ENCODE results near the gene STK11. TPM values are rescaled to one million over a fixed set of nuclear protein-coding genes. Genes with fewer than 3 reads are reported as not detected.

Gene STK11
- total and polyA plus RNA-seq, 2 of the 4 experiments (the other 2 are of a cell fraction), result 39.3 to 42.8 TPM

- BruUV-seq (replicated peaks), result no TSS peak
- Histone ChIP-seq H2BK5ac (ENCODE audit: low read depth, low read length, poor library complexity, severe bottlenecking) (peak within 1 kb of the TSS; percentile 89), H3K4me1 (ENCODE audit: control insufficient read depth, insufficient read depth, low read length) (peaks cover 41% of the 10 kb centered on the region), H3K4me2 (ENCODE audit: low read depth, low read length) (peak within 1 kb of the TSS; percentile 86), H3K79me1 (ENCODE audit: low read depth in 1 of 2, low read length in 2 of 2) (peaks cover 15 to 69% of the 10 kb centered on the region in 2 experiments; a peak in 3 of 4 replicates), H3K4ac (ENCODE audit: low read depth, low read length) (peak within 1 kb of the TSS; percentile 99), H4K20me1 (ENCODE audit: insufficient read depth, low read length) (peaks cover 60% of the 10 kb centered on the region), H3K9me1 (ENCODE audit: insufficient read depth, low read length) (peaks cover 8% of the 10 kb centered on the region), H3K36me3 (ENCODE audit: control insufficient read depth, insufficient read depth, low read length) (peaks cover 33% of the 10 kb centered on the region), H3K4me3 (ENCODE audit: insufficient read depth, low read depth, low read length) (peak within 1 kb of the TSS; percentile 68), H3K27me3 (ENCODE audit: control insufficient read depth, insufficient read depth, low read length) (no peaks in the 10 kb centered on the region), H4K91ac (ENCODE audit: insufficient read depth, low read depth, low read length) (peak within 1 kb of the TSS; percentile 98), H4K8ac (ENCODE audit: low read depth in 2 of 2, low read length in 2 of 2) (peak within 1 kb of the TSS; percentile 52 to 97), H3K9me3 (ENCODE audit: control insufficient read depth, insufficient read depth, low read length) (no peaks in the 10 kb centered on the region), H2BK120ac (ENCODE audit: low read depth, low read length) (peak within 1 kb of the TSS; percentile 32; the same call in 1 of the 2 replicates), H4K5ac (ENCODE audit: low read depth, low read length) (peak within 1 kb of the TSS; percentile 50), H2AK9ac (replicated peaks; ENCODE audit: low read depth, low read length, poor library complexity) (peak within 1 kb of the TSS; percentile 94), H2AFZ (replicated peaks; ENCODE audit: low read length, poor library complexity) (peak within 1 kb of the TSS; percentile 80), H3K9ac (ENCODE audit: low read depth, low read length) (peak within 1 kb of the TSS; percentile 80), H3K56ac (ENCODE audit: extremely low read depth, insufficient read depth, low read length) (peak within 1 kb of the TSS; percentile 92), H3K27ac (ENCODE audit: insufficient read depth, low read length) (peak within 1 kb of the TSS; percentile 75), H2AK5ac (ENCODE audit: low read depth, low read length) (peak within 1 kb of the TSS; percentile 97), H3K18ac (ENCODE audit: low read depth, low read length) (peak within 1 kb of the TSS; percentile 75), H2BK15ac (ENCODE audit: low read depth, low read length) (peak within 1 kb of the TSS; percentile 5; the same call in 1 of the 3 replicates), H3K14ac (replicated peaks; ENCODE audit: low read depth, low read length) (peak within 1 kb of the TSS; percentile 99), H3K23ac (ENCODE audit: low read depth, low read length) (peak within 1 kb of the TSS; percentile 86), H2BK20ac (ENCODE audit: low read depth, low read length) (no peak within 1 kb of the TSS)
- intact Hi-C loops (cut with micrococcal nuclease) (loop anchor here (1.0 kb wide), 1 partner anchor 20 kb away; no protein-coding TSS in a partner anchor), dilution Hi-C loops (cut with HindIII; ENCODE audit: low sequenced_read_pairs, unreplicated experiment) (no loop called here), in situ Hi-C loops (cut with MboI; ENCODE audit: low sequenced_read_pairs) (no loop called here)
- DNase-seq (peak; percentile 98), ATAC-seq (ENCODE audit: low read depth) (peak; percentile 76)
- ChIA-PET POLR2A (ENCODE audit: unreplicated experiment) (interaction anchor here (0.5 to 1.4 kb wide), 19 partner anchors 8 to 285 kb away, joined by 3 to 62 read pairs (median 4); partner anchors contain the start of genes ATP5F1D, GPX4 and WDR18), CTCF (interaction anchor here (1.5 to 1.7 kb wide), 2 partner anchors 11 to 25 kb away, joined by 8 to 15 read pairs; no protein-coding TSS in a partner anchor)
- 0% methylated on average over 18 of the region's 50 CpGs; no CpG with 5 or more reads in 1 of the 2 experiments for WGBS, 2 experiments (ENCODE audit: extremely low coverage in 2 of 2, insufficient read length in 1 of 2)
- TF ChIP-seq POLR2A (IDR thresholded peaks at IDR 0.05; ENCODE audit: low read depth, low read length) (peak; percentile 99), MXI1 (IDR thresholded peaks at IDR 0.05; ENCODE audit: borderline replicate concordance, low read depth, low read length) (peak; percentile 54; the same call in 1 of the 2 replicates), SMC3 (IDR thresholded peaks at IDR 0.05; ENCODE audit: low read depth, low read length) (no peak), NFE2L2 (IDR thresholded peaks at IDR 0.05; ENCODE audit: low read depth, low read length) (0 out of 2 replicates have a peak, but pooled peaks have one; percentile 4), RCOR1 (IDR thresholded peaks at IDR 0.05; ENCODE audit: insufficient replicate concordance, low read length) (no peak), CEBPB (IDR thresholded peaks at IDR 0.05; ENCODE audit: low read depth, low read length) (0 out of 2 replicates have a peak, but pooled peaks have one; percentile 9), CTCF (conservative IDR thresholded peaks at IDR 0.05; ENCODE audit: low read depth, low read length) (no peak), CHD1 (IDR thresholded peaks at IDR 0.05; ENCODE audit: low read depth, low read length) (0 out of 2 replicates have a peak, but pooled peaks have one; percentile 39), MAZ (IDR thresholded peaks at IDR 0.05; ENCODE audit: borderline replicate concordance, low read depth, low read length) (peak; percentile 95)
Measured at GRCh38 chr19:1269065-1269477, 63.5 kb downstream of the STK11 start, which contains the start of gene CIRBP. TSS of gene CIRBP (plus strand) at chr19:1269332. CDS start at chr19:1270934, 1,602 bp downstream.

Measured in IMR-90 (cell line).